H1 (cell line): ENCODE measurements around the gene GPC3. TPM values are rescaled to one million over a fixed set of nuclear protein-coding genes. Genes with fewer than 3 reads are reported as not detected.

Source experiments
- BCL11A ChIP-seq, 2 experiments: IDR thresholded peaks; one replicate each; pipeline ENCODE4 v1.6.1; 2011; ENCODE audit warnings: low read depth in 2 of 2, low read length in 2 of 2, mild to moderate bottlenecking in 2 of 2
- EZH2 ChIP-seq: fragments of 200-600 bp; sonication (generic); IDR thresholded peaks from 2 replicates; pipeline ENCODE4 v1.7.1; 2012; ENCODE audit warnings: low read depth, mild to moderate bottlenecking, moderate library complexity, low read length, inconsistent platforms; ENCODE audit not compliant: severe bottlenecking
- GTF2F1 ChIP-seq: IDR thresholded peaks from 2 replicates; pipeline ENCODE4 v1.6.1; 2012; ENCODE audit warnings: low read depth, low read length, improper control_type of control experiment, borderline replicate concordance
- HDAC2 ChIP-seq, 2 experiments: fragments of 300-600 bp in 1 of 2; sonication (generic) in 1 of 2; IDR thresholded peaks; 2 replicates each; pipeline ENCODE4 v1.6.1; 2011 to 2012; ENCODE audit warnings: low read depth in 2 of 2, low read length in 2 of 2, mild to moderate bottlenecking in 2 of 2, moderate library complexity in 2 of 2, borderline replicate concordance in 1 of 2, inconsistent platforms in 1 of 2
- KDM1A ChIP-seq: fragments of 200-600, 300-600 bp; sonication (generic); IDR thresholded peaks from 2 replicates; pipeline ENCODE4 v1.7.1; 2016; ENCODE audit warnings: mild to moderate bottlenecking, low read length, borderline replicate concordance
- PHF8 ChIP-seq: fragments of 200-600 bp; sonication (generic); conservative IDR thresholded peaks from 2 replicates; pipeline ENCODE4 v1.7.1; 2012; ENCODE audit warnings: low read depth, mild to moderate bottlenecking, inconsistent platforms, low read length, moderate library complexity
- POLR2A ChIP-seq, 2 experiments: IDR thresholded peaks; 1 replicate in 1 of 2; 2 replicates in 1 of 2; pipeline ENCODE4 v1.6.1; 2011; ENCODE audit warnings: low read depth in 2 of 2, low read length in 2 of 2, mild to moderate bottlenecking in 2 of 2; ENCODE audit errors: control extremely low read depth in 1 of 2
- SIN3A ChIP-seq, 2 experiments: IDR thresholded peaks in 1 of 2; conservative IDR thresholded peaks in 1 of 2; 2 replicates each; pipeline ENCODE4 v1.6.1; 2011 to 2012; ENCODE audit warnings: low read length in 2 of 2, improper control_type of control experiment in 1 of 2, low read depth in 1 of 2, mild to moderate bottlenecking in 1 of 2
- SIRT6 ChIP-seq: IDR thresholded peaks from one replicate; pipeline ENCODE4 v1.7.1; 2012; ENCODE audit warnings: low read length, inconsistent platforms
- SP4 ChIP-seq: IDR thresholded peaks from 2 replicates; pipeline ENCODE4 v1.6.1; 2012; ENCODE audit warnings: low read length, inconsistent platforms
- TCF12 ChIP-seq: IDR thresholded peaks from 2 replicates; pipeline ENCODE4 v1.6.1; 2011; ENCODE audit warnings: low read depth, mild to moderate bottlenecking, low read length
- polyA plus RNA-seq, 7 experiments: library from polyadenylated mRNA; depleted of rRNA in 3 of 7; stranded (reverse) in 5 of 7; unstranded in 2 of 7; fragments of >200 nt in 5 of 7; fragments of 200-250 nt in 2 of 7; gene quantifications; 1 replicate in 5 of 7; 2 replicates in 1 of 7; 4 replicates in 1 of 7; pipeline versions ENCODE4 v1.2.1 to v1.2.3, GENCODE V29; 2011 to 2013; ENCODE audit warnings: missing spikeins in 2 of 7, mixed read lengths in 2 of 7
- total RNA-seq: library from RNA; stranded (reverse); fragmentation: NEBNext Ultra II Directional; extraction: Animal tissue kit (Norgen Biotek cat#: 25700); gene quantifications from 2 replicates; pipeline ENCODE4 v1.2.1, GENCODE V29; 2021
- TF ChIP-seq, protein P1 (sequence below): fragments of 300-600 bp; sonication (generic); IDR thresholded peaks from 2 replicates; pipeline ENCODE4 v1.7.1; 2012; ENCODE audit warnings: low read length, moderate library complexity, mild to moderate bottlenecking, inconsistent platforms; ENCODE audit not compliant: insufficient replicate concordance

The GPC3 gene
- total and polyA plus RNA-seq, 2 of the 8 experiments (the other 6 are each of a cell fraction or from before 2014, with no cell fraction given): 64.8 to 71.9 TPM

DNA sequence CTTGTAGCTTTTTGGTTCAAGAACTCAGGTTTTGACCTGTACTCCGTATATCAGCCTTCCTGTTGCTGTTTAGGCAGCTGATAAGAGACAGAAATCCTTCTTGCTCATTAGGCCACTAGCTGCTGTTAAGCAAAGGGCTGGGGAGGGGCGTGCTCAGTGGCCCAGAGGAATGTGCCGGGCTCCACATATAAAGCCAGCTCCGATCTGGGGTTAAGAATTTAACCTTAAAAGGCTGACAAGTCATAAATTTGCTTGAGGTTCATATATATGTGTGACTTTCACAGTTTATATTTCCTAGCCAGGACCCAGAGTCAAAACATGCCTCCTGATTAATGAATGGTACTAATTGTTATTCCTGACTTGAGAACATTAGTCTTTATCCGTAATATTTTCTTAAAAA, 15.3 kb downstream of the GPC3 start (continued):
- TF ChIP-seq, protein P1, sequence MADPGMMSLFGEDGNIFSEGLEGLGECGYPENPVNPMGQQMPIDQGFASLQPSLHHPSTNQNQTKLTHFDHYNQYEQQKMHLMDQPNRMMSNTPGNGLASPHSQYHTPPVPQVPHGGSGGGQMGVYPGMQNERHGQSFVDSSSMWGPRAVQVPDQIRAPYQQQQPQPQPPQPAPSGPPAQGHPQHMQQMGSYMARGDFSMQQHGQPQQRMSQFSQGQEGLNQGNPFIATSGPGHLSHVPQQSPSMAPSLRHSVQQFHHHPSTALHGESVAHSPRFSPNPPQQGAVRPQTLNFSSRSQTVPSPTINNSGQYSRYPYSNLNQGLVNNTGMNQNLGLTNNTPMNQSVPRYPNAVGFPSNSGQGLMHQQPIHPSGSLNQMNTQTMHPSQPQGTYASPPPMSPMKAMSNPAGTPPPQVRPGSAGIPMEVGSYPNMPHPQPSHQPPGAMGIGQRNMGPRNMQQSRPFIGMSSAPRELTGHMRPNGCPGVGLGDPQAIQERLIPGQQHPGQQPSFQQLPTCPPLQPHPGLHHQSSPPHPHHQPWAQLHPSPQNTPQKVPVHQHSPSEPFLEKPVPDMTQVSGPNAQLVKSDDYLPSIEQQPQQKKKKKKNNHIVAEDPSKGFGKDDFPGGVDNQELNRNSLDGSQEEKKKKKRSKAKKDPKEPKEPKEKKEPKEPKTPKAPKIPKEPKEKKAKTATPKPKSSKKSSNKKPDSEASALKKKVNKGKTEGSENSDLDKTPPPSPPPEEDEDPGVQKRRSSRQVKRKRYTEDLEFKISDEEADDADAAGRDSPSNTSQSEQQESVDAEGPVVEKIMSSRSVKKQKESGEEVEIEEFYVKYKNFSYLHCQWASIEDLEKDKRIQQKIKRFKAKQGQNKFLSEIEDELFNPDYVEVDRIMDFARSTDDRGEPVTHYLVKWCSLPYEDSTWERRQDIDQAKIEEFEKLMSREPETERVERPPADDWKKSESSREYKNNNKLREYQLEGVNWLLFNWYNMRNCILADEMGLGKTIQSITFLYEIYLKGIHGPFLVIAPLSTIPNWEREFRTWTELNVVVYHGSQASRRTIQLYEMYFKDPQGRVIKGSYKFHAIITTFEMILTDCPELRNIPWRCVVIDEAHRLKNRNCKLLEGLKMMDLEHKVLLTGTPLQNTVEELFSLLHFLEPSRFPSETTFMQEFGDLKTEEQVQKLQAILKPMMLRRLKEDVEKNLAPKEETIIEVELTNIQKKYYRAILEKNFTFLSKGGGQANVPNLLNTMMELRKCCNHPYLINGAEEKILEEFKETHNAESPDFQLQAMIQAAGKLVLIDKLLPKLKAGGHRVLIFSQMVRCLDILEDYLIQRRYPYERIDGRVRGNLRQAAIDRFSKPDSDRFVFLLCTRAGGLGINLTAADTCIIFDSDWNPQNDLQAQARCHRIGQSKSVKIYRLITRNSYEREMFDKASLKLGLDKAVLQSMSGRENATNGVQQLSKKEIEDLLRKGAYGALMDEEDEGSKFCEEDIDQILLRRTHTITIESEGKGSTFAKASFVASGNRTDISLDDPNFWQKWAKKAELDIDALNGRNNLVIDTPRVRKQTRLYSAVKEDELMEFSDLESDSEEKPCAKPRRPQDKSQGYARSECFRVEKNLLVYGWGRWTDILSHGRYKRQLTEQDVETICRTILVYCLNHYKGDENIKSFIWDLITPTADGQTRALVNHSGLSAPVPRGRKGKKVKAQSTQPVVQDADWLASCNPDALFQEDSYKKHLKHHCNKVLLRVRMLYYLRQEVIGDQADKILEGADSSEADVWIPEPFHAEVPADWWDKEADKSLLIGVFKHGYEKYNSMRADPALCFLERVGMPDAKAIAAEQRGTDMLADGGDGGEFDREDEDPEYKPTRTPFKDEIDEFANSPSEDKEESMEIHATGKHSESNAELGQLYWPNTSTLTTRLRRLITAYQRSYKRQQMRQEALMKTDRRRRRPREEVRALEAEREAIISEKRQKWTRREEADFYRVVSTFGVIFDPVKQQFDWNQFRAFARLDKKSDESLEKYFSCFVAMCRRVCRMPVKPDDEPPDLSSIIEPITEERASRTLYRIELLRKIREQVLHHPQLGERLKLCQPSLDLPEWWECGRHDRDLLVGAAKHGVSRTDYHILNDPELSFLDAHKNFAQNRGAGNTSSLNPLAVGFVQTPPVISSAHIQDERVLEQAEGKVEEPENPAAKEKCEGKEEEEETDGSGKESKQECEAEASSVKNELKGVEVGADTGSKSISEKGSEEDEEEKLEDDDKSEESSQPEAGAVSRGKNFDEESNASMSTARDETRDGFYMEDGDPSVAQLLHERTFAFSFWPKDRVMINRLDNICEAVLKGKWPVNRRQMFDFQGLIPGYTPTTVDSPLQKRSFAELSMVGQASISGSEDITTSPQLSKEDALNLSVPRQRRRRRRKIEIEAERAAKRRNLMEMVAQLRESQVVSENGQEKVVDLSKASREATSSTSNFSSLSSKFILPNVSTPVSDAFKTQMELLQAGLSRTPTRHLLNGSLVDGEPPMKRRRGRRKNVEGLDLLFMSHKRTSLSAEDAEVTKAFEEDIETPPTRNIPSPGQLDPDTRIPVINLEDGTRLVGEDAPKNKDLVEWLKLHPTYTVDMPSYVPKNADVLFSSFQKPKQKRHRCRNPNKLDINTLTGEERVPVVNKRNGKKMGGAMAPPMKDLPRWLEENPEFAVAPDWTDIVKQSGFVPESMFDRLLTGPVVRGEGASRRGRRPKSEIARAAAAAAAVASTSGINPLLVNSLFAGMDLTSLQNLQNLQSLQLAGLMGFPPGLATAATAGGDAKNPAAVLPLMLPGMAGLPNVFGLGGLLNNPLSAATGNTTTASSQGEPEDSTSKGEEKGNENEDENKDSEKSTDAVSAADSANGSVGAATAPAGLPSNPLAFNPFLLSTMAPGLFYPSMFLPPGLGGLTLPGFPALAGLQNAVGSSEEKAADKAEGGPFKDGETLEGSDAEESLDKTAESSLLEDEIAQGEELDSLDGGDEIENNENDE: no peak
- TF ChIP-seq GTF2F1: no peak
- no peak for TF ChIP-seq PHF8
- no peak for TF ChIP-seq SIRT6
- TF ChIP-seq SP4: no peak
- no peak for TF ChIP-seq POLR2A (IDR thresholded peaks at IDR 0.05; ENCODE audit: control extremely low read depth in 1 of 2, low read depth in 2 of 2, low read length in 2 of 2)
- TF ChIP-seq HDAC2 (IDR thresholded peaks at IDR 0.05; ENCODE audit: borderline replicate concordance in 1 of 2, low read depth in 2 of 2, low read length in 2 of 2): no peak
- TF ChIP-seq SIN3A (conservative IDR thresholded peaks at IDR 0.05 in 1 of 2, IDR thresholded peaks at IDR 0.05 in 1 of 2; ENCODE audit: low read depth in 1 of 2, low read length in 2 of 2): no peak
- no peak for TF ChIP-seq BCL11A (IDR thresholded peaks at IDR 0.05; ENCODE audit: low read depth in 2 of 2, low read length in 2 of 2)
- no peak for TF ChIP-seq KDM1A
- no peak for TF ChIP-seq EZH2
- TF ChIP-seq TCF12: no peak
